T follicular helper cell (primary cell): ENCODE results near the gene DIAPH2.

ENCODE experiments used
- DNase-seq: peaks from one replicate; pipeline ENCODE4 v3.0.0-alpha.2; 2020; ENCODE audit warnings: low read depth

Gene DIAPH2

DNA sequence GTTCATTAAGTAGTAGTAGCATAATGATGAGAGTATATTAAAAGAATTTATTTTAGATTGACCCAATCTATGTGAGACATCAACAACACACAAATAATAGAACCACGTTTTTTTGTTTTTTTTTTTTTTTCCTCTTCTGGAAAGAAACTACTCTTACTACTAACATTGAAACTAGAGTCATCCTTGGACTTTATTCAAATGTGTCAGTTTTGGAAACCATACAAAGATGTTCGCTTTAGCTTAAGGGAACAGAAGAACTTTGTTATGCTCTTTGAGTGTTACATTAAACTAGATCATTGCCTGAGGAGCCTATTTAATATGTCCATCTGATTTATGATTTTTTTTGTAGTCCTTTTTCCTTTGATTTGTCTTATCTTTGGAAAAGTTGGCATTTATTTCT, 365.8 kb downstream of the DIAPH2 start:
- DNase-seq = no peak

DNA sequence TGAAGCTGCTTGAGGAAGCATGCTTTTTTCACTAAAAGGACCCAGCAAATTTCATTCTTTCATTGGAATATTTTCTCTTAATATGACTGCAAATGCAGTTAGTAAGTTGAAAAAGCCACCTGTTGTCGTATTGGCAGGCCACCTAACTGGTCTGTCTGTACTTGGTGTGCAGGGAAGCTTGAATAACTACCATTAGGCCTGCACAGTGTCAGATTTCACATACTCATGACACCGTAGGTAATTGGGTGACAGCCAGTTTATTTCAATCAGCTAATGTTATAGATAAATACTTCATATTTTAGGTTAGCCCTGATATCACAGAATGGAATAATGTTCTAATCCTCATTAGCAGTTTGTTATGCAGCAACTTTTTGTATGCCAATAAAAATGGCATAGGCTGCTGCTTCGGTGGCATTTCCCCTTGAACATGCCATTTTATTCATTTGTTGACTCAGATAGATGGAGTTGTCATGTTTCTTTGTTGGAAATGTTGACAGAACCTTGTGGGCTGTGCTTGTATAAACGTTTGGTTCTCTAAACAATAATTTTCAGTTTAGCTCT, 372.8 kb downstream of the DIAPH2 start:
- no peak for DNase-seq

DNA sequence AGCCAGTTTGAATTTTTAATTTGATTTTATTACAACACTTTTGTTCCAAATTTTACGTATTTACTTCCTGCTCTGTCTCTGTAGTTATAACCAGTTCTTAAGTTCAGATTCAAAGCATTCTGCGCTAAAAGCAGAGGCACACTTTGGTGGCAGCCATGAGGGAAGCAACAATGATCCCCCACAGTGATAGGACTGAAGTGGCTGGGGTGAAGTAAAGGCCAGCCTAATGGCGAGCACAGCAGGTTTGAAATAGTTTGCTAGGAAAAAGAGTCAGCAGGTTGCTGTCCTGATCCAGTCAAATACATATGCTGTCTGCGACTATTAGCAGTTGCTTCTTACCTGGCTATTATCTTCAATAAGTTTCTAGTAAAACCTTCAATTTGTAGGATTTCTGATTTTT, 375.4 kb downstream of the DIAPH2 start:
- no peak for DNase-seq

DNA sequence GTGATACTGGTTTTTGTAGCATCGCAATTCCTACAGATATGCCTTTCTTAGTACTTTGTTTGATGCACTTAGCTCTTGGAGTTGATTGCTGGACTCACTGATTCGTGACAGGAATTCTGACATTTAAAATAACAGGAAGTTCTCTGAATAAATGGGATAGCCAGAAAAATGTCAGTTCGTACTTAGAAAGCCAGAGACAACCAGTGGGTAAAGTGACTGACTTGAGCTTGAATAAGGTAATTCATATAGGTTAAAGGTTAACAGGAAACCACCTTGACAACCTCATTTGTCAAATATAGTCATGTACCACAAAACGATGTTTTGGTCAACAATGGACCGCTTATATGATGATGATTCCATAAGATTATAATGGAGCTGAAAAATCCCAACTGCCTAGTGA, 380.4 kb downstream of the DIAPH2 start:
- no peak for DNase-seq

DNA sequence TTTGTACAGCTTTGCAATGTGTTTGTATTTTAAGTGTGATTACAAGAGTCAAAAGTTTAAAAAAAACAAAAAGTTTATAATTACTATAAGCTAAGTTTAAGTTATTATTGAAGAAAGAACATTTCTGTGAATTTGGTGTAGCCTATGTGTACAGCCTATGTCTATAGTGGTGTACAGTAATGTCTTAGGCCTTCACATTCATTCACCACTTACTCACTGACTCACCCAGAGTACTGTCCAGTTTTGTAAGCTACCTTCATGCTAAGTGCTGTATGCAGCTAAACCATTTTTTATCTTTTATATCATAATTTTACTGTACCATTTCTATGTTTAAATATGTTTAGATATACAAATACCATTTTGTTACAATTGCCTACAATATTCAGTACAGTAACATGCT, 381.3 kb downstream of the DIAPH2 start:
- DNase-seq = no peak

DNA sequence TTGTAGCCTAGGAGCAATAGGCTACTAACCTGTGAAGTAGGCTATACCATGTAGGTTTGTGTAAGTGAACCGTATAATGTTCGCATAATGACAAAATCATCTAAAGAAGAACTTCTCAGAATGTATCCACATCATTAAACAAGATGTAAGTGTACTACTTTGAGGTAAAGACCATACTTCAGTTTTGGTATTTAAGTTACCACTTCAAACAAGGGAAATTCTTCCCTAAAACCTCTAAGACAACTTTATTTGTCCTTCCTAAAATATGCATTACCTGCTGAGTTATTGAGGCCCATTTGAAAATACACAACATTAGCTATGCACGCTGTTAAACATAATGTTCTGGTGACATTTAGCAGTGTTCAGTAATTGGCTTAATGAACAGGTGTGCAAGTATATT, 381.7 kb downstream of the DIAPH2 start:
- DNase-seq = no peak

DNA sequence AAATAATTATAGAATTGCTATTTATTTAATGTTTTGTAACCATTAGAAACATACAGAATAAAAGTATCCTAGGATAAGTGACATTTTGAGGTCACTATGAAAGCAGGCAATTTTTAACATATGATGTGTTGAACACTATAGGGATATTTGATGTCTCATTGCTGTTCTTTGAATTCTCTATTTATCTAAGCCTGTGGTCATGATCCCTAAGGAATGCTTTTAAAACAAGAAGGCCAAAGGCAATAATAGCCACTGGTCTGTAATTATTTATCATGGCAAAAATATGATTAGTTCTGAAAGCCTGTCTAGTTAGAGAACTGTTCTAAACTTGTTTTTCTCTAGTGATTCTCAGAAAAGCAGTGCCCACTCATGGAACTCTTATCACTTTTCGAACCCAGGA, 385.7 kb downstream of the DIAPH2 start:
- no peak for DNase-seq

DNA sequence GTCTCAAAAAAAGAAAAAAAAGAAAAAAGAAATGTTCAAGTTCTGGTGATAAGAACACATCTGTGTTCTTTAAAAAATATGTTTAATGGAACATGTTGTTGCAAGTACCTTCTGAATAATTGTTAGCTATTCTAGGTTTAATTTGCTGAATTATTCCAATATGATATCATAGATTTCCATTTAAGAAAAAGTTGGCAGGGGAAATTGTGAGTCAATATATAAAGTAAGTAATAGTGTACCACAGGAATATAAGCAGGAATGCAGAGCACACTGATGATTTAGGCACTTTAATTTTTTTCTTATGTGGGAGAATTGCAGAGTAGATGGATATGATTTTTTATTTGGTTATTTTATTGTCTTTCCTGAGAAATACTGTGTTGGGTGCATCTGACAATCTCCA, 389.8 kb downstream of the DIAPH2 start:
- DNase-seq = no peak

DNA sequence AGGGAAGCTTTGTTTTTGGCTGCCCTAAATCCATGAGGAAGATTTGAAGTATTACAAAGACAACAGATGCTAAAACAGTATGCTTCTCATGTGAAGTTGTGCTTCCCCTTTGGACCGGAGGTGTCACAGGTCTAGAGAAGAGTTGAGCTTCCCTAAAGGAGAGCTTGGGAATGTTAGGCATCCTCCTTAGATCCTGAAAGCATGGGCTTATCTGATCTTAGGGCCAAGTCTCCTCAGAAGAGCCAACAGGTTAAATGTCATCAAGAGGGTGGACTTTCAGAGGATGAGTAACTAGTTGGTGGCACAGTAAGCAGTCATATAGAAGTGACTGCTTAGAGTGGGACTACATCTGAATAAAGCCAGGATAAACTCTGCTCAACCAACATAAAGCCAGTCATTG, 404.5 kb downstream of the DIAPH2 start:
- no peak for DNase-seq

DNA sequence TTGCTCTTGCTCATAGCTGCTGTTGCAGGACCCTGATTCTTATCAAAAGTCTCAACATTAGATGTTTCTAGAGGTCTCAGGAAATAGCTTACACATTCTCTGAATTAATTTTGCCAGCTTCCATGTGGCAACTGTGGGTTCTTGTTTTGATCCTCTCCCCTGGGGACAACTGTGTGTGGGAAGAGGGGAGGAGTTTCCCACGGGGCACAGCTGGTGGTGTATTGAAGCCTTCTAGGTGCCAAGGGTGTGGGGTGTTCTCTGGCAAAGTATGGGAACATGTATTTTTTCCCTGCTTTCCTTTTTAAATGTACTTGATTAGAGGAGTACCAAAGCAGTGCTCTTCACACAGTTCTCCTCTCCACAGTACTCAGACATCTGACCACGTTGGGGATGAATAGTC, 411.7 kb downstream of the DIAPH2 start:
- DNase-seq = no peak

DNA sequence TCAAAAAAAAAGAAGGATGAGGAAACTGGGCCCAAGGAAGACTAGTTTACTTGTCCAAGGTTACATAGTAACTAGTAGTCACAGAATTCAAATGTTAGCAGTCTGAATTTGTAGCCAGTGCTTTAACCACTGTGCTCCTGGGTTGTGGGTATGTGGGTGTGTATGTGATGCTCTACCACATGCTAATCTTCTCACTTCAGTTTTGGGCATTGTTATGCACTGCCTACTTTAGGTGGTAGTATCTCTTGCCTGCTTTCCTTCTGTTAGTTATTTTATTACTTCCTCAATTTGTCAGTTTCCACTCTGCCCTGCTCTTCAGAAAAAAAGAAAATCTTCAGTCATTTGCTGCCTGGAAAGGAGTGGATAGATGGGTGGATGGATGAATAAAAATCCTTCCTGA, 418.3 kb downstream of the DIAPH2 start:
- DNase-seq = no peak

DNA sequence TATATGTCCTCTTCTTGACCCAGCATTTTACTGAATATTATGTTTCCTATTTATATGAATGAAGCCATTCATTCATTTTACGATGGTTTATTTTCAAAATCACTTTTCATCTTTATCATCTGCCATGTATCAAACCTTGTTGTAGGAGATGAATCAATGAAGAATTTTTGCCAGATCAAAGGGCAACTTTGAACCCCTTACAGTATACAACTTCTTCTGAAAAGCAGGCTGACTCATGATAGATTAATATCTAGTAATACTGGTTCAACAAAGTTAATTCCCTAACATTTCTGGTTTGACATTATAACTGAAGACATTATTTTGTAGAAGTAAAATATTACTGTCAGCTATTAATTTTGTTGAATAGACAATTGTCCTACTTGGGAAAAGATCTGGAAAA, 425.1 kb downstream of the DIAPH2 start:
- DNase-seq = no peak

DNA sequence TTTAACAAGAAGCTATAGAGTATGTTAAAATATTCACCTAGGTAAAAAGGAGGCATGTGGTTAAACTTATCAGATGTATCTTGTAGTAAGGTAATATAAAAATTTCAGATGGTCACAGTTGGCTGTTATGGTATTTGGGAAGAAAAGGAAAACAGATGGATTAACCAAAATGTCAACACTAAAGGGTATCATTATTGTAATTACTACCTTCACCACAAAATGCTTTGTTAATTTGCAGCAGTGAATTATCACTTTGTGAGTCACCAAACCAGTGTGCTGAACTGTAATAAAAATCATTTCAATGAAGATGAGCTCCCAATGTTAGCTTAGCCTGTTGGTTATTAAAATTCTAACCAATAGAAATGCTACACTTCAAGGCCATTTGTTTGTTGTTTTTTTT, 432.9 kb downstream of the DIAPH2 start:
- no peak for DNase-seq

DNA sequence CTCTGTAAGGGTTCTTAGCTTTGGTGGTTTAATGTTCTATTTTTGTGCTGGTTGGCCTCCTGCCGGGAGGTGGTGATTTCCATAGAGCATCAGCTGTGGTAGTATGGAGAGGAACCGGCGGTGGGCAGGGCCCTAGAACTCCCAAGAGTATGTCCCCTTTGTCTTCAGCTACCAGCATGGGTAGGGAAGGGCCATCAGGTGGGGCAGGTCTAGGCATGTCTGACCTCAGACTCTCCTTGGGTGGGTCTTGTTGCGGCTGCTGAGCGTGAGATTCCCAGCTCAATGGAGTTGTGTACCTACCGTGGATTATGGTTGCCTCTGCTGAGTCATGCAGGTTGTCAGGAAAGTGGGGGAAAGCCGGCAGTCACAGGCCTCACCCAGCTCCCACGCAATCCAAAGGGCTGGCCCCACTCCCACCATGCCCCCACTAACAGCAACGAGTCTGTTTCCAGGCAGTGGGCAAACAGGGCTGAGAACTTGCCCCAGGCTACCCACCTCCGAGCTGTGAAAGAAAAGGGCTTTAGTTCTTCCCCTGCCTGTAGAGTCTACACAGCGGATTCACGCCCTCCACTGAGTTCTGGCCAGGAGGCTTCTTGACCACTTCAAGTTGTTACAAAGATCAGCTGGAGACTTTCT, 434.9 kb downstream of the DIAPH2 start:
- DNase-seq = no peak

DNA sequence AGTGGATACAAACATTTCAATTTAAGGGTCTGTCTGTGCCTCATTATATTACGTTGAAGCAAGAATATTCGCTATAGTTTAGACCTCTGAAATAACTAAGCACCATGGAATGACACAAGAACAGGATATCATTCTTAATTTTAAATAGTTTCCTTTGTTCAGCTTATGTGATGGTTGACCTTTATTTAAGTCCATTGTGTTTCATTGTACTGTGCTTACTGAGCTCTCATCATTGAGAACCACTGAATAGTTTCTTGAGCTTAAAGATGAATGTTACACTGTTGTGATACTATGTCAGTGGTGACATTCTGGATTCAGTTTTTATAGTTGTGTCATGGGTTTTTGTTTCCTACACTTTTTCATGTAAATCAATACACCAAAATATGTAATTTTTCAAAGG, 438.4 kb downstream of the DIAPH2 start:
- DNase-seq = no peak

DNA sequence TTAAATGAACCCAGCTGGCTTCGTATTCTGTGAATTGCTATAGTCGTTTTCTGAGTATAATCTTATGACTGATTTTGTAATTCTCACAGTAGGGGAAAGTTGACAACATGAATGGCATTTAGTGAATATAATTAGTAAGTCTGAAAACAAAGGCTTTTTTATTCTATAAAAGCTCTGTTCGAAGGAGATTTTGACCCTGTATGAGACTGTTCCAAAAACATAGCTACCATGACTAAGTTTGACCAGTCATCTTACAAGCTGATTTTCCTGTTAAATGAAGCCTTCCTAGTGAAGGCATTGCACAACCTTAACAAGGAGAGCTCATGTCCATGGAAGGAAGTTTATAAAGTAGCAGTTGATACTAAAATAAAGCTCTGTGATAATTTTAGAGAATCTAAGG, 441.4 kb downstream of the DIAPH2 start:
- DNase-seq = no peak

DNA sequence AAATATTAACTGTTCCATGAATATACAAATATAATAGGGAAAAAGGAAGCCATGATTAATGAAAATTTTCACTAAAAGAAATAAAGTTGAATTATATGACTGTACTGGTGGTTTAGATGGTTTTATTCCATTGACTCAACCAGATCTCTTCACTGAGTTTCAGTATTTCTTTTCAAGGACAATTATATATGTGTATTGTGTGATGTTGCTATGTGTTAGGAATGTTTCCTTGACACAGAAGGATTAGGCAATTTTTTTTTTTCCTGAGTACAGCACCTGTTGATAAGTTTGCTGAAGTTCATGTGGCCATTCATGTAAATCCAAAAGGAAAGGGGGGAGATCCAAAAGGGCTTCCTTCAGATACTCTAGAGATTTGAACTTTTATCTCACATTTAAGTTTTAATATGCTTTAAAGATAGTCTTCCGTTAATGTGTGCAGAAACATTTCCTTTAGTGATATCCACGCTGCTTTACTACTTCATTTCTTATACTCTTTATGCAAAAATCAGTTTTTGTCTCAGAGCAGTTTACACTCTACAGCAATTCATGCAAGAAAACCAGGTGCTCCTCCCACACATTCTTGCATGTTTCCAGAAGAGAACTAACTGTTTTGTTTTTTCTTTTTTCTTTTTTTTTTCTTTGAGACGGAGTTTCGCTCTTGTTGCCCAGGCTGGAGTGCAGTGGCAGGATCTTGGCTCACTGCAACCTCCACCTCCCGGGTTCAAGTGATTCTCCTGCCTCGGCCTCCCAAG, 448.2 kb downstream of the DIAPH2 start:
- DNase-seq = no peak

DNA sequence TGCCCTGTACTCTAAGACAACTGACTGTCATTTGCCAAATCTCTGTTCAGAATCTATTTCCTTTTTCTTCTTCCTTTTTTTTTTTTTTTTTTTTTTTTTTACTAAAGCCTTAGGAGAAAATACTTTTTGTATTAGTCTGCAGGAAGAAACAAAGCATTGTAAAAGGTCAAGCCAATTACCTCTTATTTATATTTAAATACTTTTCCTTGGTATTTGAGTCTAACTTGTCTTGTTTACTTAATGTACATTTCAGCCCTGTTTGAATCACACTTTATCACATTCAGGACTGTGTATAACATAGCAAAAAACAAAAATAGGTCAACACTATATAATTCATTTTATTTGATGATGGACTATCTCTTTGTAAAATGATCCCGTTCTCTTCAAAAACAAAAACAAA, 461.3 kb downstream of the DIAPH2 start:
- DNase-seq = no peak

DNA sequence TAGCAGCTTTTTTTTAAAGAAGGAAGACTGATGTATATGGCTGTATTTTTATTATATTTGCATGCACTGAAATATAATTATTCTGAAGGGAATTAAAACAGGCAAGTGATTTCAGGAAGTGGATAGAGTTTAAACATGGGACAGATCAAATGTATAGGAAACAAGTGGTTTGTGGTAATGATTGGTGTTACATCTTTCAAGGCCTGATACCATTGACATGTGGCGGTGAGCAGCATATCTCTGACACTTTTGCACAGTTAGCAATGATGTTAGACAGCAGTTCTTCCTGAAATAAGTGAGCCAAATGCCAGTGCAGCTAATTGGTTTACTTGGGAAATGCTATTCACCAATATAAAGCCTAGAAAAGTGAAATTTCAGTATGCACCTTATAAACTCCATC, 471.2 kb downstream of the DIAPH2 start:
- no peak for DNase-seq

DNA sequence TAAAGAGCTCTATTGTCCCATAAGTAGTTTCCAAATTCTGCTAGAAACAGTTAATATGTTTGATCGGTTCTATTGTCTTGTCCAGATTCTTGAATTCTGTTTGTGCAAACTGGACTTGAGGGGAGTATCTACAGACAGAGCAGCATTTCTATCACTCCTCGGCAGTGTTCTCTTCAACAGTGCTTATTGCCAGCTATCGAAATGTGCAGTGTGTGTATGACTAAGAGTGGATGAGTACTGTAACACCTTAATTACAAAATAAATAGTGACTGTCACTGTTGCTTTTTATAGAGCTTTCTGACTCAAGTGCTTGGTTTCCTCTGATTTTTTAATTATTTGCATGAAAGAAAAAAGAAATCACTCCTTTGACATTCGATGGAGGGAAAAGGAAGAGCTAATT, 473.6 kb downstream of the DIAPH2 start:
- DNase-seq = no peak

DNA sequence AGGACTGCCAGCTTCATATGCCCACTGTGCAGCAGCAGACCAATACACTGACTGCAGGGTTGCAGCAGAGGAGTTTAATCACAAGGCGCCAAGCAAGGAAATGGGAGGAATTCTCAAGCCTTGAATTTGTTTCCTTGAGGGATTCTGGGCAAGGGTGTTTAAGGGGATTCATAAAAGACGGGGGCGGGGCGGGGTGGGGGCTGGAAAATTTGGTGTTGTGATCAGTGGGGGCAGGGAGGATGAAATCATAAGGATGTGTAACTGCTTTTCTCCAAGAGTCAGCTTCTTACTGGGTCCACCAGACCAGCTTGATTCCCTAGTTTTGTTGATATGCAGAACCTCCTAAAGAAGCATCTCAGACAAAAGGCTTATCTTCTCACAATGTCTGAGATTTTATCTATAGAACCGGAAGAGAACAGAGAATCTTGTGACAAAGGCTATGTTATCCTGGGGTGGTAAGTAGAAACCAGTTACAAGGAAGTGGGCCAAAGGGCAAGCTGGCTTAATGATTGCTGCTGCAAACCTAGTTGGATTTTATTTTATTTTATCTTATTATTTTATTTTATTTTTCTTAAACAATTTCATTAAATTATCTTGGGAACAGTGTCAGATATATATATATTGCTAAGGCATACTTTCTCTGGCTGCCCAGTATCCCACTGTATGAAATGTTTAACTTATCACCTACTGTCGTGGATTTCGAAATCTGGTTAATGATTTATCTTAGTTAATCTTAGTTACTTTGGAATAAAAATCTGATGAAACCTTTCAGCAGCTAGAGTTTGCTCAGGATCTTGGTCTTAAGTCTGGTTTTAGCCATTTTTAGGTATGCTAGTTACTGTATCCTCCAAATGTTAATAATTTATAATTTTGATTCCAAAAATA, 475.5 kb downstream of the DIAPH2 start:
- no peak for DNase-seq

DNA sequence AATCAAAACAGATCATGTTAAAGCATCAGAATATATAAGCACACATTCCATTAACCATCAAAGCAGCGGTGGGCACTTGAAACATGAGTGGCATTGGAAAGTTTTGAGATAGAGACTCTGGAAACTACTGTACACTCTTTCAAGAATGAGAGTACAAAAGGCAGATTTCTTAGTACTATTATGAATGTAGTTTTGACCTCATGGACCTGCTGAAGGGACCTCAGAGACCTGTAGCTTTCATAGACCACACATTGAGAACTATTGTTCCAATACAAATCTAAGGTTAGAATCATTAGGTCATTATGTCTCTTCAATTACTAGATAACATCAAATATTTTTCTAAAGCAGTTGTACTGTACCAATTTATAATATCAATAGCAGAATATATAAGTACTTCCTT, 482.7 kb downstream of the DIAPH2 start:
- DNase-seq = no peak

DNA sequence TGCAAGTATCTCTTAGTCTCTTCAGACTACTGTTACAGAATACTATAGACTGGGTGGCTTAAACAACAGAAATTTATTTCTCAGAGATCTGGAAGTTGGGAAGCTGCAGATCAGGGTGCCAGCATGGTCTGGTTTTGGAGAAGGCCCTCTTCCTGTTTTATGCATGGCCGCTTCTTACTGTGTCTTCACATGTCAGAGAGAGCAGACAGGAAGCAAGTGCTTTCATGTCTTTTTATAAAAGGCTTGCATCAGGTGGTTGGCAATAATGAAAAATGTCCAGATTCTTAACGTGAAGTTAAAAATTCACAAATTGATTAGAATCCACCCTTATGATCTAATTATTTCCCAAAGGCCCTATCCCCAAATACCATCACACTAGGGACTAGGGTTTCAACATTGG, 484.0 kb downstream of the DIAPH2 start:
- DNase-seq = no peak
